Femur (tissue), 1 donor: ENCODE results near the gene TMEM45B.
"Not testable (repeated sequence)": the region's sequence is repeated elsewhere in the genome, so short reads cannot be mapped to it uniquely, and the experiment has no call there.

Experiments
- DNase-seq: peaks from one replicate; pipeline ENCODE4 v3.0.0-alpha.2; 2017

Gene TMEM45B

GRCh38 chr11:129815596-129816461 lies at the start of gene TMEM45B:
Gene TMEM45B (plus strand): TSS chr11:129815848. CDS start chr11:129852483, 36,635 bp downstream.
- DNase-seq = peak; percentile 24

- no peak for DNase-seq
Measured at GRCh38 chr11:129766898-129767604, 48.6 kb upstream of the TMEM45B start.

DNA sequence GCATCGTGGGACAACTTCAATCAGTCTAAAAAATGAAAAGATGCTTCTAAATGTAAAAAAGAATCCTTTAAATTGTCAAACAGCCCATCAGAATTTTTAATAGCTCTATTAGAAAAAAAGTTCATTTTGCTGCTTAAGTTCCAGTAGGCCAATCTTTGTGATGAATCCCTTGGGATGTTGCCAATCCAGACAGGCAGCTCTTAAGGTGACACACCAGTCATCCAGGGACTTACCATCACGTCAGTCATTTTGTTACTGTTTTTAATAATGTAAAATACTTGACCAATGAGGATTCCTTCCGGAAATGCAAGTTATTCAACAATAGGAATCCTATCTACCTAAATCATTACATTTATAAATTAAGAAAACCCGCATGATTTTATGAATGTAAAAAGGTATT lies 47.8 kb upstream of the TMEM45B start:
- DNase-seq = no peak

GRCh38 chr11:129768356-129768755 lies 47.3 kb upstream of the TMEM45B start:
- no peak for DNase-seq

GRCh38 chr11:129769059-129769458 lies 46.6 kb upstream of the TMEM45B start:
- DNase-seq = no peak

GRCh38 chr11:129770993-129771392 lies 44.7 kb upstream of the TMEM45B start:
- DNase-seq = no peak

DNA sequence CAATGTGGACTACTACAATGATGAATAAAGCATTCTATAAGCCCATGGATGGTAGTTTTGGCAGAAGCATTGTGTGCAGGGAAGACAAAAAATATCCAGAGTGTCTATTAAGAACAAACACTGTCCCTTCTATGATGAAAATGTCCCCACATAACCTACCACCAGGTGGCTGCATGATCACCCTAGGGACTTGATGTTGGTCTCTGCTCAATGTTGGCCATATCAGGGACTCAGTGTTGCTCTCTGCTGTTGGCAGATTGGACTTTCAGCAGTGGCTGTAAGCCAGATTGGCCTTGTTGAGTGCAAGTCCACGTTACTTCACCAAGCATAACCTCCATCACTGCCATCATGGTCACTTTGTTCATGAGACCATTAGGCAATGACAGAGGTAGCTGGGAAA lies 44.2 kb upstream of the TMEM45B start:
- not testable (repeated sequence) for DNase-seq

DNA sequence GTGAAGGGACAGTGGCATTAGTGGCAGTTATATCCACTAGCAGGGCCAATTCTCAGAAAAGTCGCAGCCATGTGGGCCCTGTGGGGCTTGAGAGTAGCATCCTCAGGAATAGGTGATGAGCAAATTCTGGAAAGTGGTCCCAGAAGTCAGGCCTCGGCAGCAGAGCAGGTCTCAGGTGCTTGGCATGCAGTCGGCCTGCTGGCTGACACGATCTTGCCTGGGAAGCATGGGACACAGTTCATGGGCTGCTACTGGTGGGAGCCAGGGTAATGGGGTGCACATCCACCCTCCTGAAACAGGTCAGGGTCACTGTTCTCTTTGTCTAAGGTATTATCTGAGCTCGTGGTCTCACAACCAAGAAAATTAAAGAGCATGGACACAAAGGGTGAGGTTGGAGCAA lies 36.8 kb upstream of the TMEM45B start:
- no peak for DNase-seq

DNA sequence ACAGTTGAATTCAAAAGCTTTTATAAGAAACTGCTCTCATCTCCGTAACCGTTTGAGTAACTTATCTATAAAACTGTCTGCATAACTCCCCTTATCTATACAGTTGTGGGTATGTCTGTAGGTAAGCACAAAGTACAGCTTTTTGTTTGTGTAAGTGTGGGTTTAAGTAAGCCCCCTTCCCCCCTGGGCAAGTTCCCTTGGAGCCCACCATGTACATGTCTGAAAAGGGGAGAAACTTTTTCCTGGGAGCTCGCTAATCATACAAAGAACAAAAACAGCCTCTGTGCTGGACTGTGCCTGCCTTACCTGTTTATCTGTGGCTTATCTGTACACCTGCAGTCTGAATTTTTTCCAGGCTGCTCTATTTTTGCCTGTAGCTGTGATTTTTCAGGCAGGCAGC lies 36.3 kb upstream of the TMEM45B start:
- DNase-seq = no peak

GRCh38 chr11:129785383-129786111 lies 30.1 kb upstream of the TMEM45B start:
- no peak for DNase-seq

DNA sequence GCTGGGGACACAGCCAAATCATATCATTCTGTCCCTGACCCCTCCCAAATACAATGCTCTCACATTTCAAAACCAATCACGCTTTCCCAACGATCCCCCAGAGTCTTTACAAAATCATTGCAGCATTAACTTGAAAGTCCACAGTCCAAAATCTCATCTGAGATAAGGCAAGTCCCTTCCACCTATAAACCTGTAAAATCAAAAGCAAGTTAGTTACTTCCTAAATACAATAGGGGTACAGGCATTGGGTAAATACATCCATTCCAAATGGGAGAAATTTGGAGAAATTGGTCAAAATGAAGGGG lies 29.6 kb upstream of the TMEM45B start:
- not testable (repeated sequence) for DNase-seq

DNA sequence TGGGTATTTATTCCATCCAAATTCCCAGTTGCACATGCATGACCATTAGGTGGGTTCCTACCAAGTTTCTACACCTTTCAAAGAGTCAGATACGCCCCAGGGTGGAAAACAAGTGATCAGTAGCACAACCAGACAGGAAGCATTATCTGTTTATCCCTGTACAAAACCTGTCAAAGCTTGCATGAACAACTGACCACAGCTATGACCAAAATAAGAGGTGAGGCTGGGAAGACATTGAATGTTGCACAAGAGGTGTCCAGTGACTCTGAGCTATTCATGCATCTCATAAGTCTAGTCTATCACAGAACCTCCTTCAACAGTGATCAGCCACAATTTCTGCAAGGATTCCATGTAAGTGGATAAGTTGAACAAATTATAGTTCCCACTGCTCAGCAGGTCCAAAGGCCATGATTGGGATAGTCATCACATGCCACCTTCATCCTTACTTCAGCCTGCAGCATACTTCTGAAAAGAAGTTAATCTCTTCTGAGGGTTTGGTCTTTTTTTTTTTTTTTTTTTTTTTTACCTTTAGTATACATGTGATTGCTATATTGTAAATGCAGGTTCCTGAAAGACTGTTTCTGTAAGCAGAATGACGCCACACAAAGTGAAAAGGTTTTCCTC lies 28.0 kb upstream of the TMEM45B start:
- no peak for DNase-seq

- no peak for DNase-seq
Measured at GRCh38 chr11:129788278-129788677, 27.4 kb upstream of the TMEM45B start.

DNA sequence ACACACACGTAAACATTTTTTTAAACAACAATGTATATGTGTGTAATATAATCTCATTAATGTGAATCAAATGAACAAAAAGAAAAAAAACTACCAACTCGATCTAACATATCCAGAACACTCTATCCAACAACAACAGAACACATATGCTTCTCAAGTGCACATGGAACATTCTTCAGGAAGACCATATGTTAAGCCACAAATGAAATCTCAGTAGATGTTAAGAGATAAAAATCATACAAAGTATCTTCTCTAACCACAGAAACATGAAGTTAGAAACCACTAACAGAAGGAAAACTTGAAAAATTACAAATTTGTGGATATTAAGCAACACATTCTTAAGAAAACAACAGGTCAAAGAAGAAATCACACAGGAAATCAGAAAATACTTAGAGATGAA lies 25.5 kb upstream of the TMEM45B start:
- no peak for DNase-seq

- no peak for DNase-seq
Measured at GRCh38 chr11:129791515-129791914, 24.1 kb upstream of the TMEM45B start.

DNA sequence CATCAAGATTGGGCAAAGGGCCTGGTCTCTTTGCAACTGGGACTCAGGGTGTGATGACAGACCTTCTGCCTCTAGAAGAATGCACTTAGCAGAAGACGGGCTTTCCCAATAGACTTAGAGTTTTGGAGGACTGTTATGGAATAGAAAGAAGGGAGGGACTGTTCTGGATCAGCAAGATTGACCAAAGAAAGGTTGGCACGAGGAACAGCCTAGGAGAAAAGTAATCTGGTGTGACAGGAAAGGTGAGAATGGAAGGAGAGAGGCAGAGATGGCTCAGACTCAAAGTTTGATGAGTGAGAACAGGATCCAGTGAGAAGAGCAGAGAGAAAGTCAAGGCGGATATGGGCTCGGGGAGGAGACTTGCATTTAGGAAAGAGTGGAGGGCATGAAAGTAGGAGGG lies 23.0 kb upstream of the TMEM45B start:
- DNase-seq = no peak

GRCh38 chr11:129795089-129795488 lies 20.6 kb upstream of the TMEM45B start:
- no peak for DNase-seq

GRCh38 chr11:129798212-129798611 lies 17.4 kb upstream of the TMEM45B start:
- no peak for DNase-seq

DNA sequence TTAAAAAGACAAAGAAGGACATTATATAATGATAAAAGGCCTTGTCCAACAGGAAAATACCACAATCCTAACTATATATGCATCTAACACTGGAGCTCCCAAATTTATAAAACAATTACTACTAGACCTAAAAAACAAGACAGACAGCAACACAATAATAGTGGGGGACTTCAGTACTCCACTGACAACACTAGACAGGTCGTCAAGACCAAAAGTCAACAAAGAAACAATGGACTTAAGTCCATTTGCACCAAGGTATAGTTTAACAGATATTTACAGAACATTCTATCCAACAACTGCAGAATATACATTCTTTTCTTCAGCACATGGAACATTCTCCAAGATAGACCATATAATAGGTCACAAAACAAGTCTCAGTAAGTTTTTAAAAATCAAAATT lies 15.5 kb upstream of the TMEM45B start:
- DNase-seq = not testable (repeated sequence)

DNA sequence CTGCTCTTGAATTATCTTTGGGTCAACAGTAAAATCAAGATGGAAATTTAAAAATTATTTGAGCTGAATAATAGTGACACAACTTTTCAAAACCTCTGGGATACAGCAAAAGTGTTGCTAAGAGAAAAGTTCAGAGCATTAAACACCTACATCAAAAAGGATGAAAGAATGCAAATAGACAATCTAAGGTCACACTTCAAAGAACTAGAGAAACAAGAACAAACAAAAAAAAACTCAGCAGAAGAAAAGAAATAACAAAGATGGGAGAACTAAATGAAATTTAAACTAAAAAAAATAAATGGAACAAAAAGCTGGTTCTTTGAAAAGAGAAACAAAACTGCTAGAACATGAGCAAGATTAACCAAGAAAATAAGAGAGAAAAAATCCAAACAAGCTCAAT lies 15.0 kb upstream of the TMEM45B start:
- DNase-seq = no peak

DNA sequence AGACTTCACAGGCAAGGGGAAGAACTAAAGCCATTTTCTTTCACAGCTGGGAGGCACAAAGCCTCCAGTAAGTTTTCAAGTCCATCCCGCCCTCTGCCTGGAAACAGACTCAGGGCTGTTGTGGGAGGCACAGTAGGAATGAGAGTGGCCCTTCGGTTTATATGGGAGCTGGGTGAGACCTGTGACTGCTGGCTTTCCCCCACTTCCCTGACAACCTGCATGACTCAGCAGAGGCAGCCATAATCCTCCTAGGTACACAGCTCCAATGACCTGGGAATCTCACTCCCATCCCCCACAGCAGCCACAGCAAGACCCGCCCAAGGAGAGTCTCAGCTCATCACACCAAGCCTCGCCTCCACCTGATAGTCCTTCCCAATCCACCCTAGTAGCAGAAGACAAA lies 12.1 kb upstream of the TMEM45B start:
- no peak for DNase-seq

DNA sequence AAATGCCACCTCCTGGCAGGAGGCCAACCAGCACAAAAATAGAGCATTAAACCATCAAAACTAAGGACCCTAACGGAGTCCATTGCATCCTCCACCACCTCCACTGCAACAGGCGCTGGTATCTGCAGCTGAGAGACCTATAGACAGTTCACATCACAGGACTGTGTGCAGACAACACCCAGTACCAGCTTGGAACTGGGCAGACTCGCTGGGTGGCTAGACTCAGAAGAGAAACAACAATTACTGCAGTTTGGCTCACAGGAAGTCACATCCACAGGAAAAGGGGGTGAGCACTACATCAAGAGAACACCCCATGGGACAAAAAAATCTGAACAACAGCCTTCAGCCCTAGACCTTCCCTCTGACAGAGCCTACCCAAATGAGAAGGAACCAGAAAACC lies 11.6 kb upstream of the TMEM45B start:
- no peak for DNase-seq

- DNase-seq = not testable (repeated sequence)
Measured at GRCh38 chr11:129808241-129808640, 7.4 kb upstream of the TMEM45B start.
